Measurements from ENCODE around the gene RGS9BP.
"Not testable (repeated sequence)": the region's sequence is repeated elsewhere in the genome, so short reads cannot be mapped to it uniquely, and the experiment has no call there.

The RGS9BP gene, protein sequence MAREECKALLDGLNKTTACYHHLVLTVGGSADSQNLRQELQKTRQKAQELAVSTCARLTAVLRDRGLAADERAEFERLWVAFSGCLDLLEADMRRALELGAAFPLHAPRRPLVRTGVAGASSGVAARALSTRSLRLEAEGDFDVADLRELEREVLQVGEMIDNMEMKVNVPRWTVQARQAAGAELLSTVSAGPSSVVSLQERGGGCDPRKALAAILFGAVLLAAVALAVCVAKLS

DNA sequence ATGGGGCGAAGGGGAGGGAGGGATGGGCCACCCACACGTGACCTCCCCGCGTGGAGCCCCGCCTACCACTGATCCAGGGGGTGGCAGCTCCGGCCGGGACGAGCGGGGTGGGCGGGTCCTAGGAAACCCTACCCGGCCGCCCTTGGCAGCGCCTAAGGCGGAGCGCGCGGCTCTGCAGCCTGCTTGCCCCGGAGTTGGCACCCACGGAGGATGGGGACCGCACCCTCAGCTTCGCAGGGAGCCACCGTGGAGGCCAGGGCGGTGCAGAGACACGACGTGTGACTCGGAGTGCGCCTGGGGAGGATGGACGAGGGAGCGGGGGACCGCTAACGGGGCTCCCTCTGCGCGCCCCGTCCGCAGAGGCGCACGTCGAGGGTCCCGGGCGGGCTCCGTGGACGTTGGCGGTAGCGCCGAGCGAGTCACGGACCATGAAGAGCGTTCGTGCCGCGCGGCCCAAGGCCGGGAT lies at the start of gene RGS9BP:
Gene RGS9BP, plus strand, starts transcription at position 129 of the 466 bp plus-strand sequence. CDS start 416 bp downstream, outside the sequence.
- no peak for DNase-seq

DNA sequence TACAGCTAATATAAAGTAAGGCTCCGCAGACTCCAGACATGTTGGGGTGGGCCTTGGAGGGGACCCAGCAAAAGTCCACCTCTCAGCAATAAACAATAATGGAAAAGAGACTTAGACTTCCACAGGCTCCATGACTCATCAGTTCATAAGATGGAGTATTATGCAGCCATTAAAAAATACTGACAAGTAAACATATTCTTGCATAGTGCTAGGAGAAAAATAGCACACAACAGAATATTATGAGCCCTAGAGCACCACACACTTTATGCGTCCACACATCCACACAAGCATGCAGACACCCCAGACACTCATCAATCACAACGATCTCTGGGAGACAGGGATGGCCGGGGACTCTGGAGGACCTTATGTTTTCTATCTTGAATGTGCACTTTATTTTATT lies 48.7 kb upstream of the RGS9BP start:
- DNase-seq = no peak

DNA sequence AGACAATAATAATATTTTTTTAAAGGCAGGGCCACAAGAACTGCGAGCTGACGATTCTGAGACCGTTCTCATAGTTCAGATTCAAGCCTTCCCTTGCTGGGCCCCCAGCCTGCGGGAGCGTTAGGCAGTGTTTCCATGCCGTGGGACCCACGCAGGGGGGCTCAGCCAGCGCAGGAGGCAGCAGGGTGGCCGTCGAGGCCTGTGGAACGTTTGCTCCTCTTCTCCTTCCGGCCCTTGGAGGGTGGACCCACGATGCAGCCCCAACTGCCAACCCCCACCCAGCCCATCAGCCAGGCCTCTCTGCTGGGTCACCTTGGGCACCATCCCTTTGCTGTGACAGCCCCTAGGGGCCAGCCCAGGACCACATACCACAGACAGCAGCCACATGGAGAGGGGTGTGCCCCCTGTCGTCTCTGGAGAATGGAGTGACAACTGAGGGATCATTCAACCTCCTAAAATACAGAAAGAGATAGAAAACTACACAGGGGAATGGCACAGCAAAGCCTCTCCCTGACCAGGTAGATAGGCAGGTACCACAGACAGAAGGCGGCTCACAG lies 47.9 kb upstream of the RGS9BP start:
- DNase-seq = no peak

DNA sequence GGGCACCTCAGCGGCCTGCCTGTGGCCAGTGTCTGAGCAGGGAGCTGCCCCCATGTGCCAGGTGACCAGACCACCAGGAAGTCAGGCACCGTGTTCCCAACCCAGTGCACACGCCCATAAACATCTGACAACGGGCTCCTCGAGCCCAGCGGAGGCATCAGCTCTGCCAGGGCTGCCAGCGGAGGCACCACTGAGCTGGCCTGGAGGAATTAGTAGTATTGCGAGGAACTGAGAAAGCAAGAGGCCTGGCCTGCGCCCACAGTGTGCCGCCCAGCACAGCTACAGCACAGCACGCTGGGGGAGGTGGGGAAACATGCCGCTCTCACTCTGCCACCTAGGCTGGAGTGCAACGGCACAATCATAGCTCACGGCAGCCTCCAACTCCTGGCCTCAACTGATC lies 45.3 kb upstream of the RGS9BP start:
- DNase-seq = no peak

DNA sequence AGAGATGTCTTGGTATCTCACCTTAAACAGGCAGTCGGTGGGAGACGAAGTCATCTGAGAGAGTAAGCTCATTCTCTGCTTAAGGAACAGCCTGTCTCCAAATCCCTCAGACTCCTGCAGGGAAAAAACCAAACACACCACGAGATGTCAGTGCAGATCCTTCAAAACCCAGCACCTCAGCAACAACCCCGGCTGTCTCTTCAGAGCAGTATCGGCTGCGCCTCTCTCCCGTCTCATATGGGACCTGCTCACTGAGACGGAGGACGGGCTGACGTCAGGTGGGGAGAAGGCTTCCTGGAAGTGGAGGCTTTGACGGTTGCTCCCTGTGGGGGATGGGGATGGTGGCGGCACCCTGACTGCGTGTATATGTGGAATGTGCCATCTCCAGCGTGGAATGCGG lies 44.3 kb upstream of the RGS9BP start:
- DNase-seq = no peak

DNA sequence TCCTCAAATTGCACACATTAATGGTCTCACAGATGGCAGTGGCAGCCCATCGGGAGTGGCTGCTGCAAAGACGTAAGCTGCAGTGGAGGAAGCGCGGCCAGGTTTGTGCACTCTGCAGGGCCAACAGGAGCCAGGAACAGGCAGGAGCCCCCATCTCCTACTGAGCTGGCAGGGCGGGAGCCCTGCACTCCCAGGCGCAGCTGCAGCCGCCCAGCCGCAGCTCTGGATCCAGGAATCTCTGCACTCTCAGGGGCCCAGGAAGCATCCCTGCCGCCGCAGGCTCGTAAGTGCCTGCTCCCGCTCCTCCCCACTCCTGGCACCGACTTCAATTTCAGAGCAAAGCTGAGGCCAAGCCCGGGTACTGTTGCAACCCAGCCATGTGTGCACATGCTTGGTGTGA lies 38.2 kb upstream of the RGS9BP start:
- no peak for DNase-seq

DNA sequence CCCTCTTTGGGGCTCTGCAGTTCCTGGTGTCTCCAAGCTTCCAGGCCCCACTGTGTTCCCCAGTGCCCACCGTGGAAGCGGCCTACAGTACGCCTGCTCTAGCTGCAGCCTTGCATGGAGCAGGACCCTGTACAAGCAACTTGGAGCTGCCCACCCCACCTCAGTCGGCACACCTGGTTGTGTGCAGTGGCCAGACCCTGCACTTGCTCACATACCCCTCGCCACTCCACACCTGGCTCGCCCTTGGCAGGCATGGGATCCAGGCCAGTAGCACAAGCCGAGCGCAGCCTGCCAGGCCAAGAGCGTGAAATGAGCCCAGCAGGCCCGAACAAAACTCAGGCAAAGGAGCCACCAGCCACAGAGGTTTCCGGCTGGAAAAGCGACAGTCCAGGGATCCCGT lies 37.0 kb upstream of the RGS9BP start:
- no peak for DNase-seq

DNA sequence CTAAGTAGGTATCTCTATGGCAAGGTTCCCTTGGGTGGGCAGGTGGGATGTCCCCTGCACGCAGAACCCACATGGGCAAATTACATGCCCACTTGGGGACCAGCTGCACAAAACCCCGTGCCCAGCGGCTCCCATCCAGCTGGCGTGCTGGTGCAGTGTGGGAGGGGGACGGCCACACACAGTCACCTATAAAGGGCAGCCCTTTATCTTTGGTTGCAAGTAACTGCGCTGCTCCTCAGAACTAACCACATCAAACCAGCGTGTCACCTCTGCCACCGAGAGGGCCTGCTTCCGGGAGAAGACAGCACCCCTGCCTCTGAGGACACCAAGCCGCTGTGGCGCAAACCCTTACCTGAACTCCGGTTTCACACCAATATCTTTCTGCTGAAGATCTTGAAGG lies 32.9 kb upstream of the RGS9BP start:
- no peak for DNase-seq

DNA sequence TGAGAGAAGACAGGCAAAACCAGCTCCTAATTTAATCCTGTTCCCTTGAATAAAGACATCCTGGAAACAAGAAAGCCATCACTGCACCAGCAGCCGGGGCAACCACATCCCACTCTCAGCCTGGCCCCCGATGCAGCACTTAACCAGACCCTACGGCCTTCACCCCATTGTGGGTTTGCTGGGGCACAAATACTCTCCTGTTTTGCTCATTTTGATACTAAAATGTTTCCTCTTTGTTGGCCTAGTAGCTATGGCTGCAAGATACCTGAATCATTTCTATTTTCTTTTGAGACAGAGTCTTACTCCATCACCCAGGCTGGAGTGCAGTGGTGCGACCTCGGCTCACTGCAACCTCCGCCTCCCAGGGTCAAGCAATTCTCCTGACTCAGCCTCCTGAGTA lies 29.1 kb upstream of the RGS9BP start:
- no peak for DNase-seq

DNA sequence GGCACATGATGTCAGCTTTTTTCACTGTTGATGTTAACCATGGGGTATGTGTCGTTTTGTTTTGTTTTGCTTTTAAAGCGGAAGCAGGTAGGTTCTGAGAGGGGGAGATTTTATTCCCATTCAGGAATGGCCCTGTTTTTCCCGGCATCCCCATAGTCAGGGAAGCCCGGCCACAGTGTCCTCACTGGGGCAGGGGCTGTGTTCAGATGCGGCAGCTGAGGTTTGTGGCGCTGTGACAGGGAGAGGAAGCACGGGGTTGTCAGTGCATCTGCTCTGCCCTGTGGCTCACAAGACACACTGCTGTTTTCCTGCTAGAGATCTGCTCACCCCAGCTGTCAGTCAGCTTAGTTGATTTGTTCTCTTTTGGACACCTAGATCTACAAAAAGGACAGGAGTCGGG lies 28.3 kb upstream of the RGS9BP start:
- no peak for DNase-seq

DNA sequence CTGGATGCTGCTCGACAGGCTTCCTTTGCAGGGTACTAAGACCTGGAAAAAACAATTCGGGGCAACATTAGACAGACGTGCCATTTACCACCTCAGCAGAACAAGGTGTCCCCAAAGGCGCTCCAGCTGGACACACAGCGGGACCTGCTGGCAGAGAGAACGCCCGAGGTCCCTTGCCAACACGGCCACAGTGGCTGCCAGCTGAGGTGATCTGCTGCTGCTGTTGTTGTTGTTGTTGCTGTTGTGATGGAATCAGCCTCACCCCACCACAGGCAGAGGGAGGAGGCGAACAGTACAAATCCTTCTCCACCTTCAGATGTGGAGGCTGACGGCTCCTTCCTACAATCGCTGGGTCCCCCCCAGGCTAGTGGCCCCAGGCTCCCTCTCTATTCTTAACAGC lies 25.9 kb upstream of the RGS9BP start:
- no peak for DNase-seq

DNA sequence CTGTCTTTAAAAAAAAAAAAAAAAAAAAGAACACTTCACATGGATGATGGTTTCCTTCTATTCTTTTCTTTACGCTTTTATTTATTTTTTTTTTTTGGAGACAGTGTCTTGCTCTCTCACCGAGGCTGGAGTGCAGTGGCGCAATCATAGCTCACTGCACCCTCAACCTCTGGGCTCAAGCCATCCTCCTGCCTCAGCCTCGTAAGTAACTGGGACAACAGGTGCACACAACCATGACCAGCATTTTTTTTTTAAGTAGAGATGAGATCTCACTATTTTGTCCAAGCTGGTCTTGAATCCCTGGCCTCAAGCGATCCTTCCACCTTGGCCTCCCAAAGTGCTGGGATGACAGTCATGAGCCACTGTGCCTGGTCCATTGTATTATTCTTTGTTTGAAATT lies 25.0 kb upstream of the RGS9BP start:
- DNase-seq = no peak

DNA sequence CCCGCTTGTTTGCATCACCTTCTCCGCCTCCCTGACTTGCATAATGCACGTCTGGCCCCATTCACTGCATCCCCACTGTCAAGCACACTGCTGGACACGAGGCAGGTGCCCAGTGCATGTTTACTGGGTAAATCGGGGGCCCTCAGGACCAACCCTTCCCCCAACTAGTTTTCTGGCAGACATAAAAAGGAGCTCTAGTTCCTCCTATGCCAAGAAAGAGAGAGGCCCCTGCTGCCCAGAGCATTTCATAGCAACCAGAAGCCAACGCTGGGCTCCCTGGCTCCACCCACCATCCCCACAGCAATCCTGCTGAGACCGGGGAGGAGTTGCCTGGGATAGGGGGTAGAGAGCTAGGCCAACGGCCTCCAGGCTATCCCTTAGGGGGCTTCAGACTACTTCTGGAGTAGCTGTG lies 23.9 kb upstream of the RGS9BP start:
- DNase-seq = no peak

DNA sequence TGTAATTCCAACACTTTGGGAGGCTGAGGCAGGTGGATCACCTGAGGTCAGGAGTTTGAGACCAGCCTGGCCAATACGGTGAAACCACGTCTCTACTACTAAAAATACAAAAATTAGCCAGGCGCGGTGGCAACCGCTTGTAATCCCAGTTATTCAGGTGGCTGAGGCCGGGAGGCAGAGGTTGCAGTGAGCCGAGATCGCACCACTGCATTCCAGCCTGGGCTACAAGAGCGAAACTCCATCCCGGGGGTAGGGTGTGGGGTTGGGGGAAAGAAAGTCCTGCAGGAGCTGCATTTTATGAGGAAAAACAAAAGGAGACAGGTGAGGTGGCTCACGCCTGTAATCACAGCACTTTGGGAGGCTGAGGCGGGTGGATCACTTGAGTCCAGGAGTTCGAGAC lies 23.3 kb upstream of the RGS9BP start:
- not testable (repeated sequence) for DNase-seq

DNA sequence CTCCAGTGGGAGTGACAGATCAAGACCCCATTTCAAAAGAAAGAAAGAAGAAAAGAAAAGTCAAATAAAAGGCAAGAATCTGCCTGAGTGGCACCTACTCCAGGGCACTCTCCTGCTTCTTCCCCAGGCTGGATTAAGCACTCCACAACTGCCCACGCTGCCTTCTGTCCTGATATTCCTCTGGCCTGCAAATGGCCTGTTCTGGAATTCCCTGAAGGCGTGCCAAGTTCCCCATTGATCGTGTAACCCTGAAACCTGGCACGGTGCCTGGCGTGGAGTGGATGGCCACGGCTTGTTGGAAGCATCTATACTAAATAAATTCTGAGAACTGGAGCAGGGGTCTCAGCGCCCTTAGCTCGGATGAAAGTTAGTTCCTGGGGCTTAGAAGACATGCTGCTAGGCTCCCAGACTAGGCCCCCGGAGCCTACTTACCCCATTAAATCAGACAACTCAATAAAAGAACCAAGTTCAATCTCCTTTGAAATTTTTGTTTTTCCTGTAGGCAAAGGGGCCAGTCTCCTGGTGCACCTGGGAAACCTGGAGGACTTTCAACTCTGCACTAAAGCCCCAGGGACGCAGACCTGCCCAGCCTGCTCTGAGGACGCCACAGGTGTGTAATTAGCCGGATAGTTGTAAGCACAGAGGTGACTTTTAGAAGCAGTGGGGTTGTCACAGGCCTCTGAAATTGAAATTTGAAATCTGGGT lies 22.6 kb upstream of the RGS9BP start:
- DNase-seq = no peak

DNA sequence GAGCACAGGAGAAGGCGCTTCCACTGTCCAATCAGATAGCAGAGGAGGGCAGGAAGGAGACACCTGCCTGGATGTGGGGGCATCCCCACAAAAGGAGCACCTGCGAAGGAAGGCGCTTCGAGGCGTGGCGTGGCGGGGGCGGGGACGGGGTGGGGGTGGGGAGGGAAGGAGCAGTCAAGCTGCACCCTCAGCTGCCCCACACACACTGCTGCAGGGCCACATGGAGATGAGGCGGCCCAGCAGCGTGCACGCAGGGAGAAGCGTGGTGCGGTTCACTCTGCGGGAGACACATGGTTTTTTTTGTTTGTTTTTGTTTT lies 22.1 kb upstream of the RGS9BP start:
- no peak for DNase-seq

DNA sequence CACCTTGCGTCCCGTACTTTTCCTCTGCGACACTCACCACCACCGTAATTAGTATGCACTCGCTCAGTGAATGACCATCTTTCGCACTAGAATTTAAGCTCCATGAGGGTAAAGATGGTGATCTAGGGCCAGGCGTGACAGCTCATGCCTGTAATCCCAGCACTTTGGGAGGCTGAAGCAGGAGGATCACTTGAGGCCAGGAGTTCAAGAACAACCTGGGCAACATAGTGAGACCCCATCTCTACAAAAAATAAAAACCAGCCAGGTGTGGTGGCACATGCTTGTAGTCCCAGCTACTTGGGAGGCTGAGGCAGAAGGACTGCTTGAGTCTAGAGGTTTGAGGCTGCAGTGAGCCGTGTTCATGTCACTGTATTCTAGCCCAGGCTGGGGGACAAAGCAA lies 19.3 kb upstream of the RGS9BP start:
- not testable (repeated sequence) for DNase-seq

DNA sequence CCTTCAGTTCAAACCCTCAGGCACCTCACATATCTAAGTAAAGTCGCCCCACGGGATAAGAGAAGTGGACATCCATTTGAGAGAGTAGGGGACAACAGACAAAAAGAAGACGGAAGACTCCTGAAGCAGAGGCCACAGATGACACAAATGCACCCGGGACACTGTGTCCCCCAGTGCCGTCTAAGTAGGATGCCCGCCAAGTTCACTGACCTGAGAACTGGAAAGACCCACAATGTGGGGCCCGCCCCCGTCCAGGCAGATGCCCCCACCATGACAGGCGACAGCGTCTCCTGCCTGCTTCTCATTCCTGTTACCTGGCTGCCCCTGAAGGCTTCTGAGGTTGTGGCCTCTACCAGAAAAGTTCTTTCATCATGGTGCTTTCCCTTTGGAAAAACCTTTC lies 17.6 kb upstream of the RGS9BP start:
- no peak for DNase-seq

DNA sequence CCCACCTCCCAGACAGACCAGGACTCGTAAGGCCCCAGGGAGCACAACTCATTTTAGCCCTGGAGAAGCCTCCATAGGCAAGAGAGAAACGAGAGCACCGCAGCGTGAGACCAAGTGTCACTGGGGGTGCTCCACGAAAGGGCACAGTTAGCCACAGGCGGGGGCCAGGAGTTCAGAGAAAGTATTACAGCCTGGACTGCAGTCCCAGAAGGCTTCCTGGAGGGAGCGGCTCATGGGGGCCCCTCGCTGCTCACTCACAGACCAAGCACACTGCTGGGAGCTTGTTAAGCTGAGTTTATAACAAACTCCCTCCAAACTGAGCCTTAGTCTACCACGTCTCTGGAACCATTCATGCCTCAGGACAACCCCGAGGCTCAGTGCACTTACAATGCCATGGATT lies 17.1 kb upstream of the RGS9BP start:
- DNase-seq = no peak

DNA sequence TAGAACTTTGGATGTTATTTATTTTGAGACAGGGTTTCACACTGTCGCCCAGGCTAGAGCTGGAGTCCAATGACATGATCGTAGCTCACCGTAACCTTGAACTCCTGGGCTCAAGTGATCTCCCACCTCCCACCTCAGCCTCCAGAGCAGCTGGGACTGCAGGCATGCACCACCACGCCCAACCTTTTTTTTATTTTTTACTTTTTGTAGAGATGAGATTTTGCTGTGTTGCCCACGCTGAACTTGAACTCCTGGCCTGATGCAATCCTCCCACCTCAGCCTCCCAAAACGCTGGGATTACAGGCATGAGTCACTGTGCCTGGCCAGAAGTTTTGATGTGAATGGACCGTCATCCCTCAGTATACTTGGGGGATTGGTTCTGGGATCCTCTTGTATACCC lies 14.3 kb upstream of the RGS9BP start:
- DNase-seq = no peak

DNA sequence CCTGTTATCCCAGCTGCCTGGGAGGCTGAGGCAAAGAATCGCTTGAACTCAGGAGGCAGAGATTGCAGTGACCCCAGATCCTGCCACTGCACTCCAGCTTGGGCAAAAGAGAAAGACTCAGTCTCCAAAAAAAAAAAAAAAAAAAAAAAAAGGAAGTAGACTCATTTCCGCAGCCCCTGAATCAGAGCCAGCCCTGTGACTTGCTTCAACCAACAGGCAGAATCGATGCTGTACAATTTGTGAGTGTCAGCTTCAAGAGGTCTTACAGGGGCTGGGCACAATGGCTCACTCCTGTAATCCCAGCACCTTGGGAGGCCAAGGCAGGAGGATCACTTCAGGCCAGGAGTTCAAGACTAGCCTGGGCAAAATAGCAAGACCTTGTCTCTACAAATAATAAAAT lies 13.5 kb upstream of the RGS9BP start:
- DNase-seq = no peak

DNA sequence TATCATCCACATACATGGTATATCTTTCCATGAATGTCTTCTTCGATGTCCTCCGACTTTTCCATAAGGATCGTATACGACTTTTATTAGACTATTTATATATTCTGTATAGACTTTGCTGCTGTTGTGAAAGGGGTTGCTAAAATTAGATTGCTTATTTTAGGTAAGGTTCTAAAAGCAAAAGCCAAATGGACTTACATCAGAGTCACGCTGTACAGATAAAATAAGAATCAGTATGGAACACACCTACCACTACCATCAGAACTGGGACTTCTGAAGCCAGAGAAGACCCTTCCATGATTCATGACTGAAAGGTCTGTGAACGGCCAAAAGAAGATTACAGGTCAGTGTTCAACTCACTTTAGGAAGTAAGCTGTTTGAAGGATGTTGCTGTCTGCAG lies 9.6 kb upstream of the RGS9BP start:
- DNase-seq = no peak

DNA sequence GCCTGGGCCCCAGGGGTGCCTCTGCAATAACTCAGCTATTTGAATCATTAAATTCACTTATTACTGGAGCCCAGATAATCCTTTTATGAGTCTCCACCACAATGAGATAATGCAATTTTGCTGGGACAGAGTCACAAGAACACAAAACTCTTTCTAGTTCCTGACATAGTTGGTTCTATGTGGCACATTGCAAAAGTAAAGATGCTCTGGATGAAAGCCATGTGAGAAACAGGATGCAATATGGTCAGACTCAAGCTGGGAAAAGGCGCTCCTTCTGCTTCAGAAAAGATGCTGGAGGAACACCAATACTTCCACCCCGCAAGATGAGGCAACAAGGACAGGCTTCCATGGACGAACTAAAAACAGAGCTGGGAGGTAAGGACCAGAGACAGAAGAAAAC lies 6.3 kb upstream of the RGS9BP start:
- DNase-seq = no peak

DNA sequence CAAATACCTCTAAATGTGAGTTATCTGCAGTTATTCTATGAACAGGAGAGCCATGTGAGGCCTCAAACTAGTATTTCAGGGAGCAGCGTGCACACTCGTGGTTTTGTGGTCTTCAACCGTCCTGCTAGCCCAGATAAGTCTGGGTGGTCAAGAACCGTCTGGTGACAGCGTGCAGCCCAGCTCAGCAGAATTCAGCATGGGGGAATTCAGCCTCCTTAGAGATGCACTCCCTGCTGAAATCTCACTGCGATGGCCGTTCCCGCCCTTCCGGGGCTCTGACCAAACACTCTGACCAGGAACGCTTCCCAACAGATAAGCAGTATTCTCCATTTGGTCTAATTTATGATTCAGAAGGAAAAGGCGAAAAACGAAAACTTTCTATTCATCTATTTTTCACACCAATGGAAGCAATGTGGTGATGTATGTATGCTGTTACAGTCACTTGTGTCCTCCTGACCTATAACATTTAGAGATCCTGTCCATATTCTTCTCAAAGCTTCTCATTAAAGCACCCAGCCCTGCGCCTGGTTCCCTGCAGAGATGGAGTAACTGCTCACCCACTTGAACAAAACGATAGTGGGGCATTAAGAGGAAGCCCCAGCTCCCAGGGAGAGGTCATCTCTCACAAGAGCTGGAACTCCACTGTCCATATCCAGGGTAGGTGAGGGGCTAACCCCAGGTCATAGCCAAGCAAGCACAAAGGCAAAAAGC lies 3.6 kb upstream of the RGS9BP start:
- no peak for DNase-seq

Measured in cortex of kidney (tissue), 1 donor.